A673 (cell line): ENCODE data around the gene AMOTL1. TPM values are rescaled to one million over a fixed set of nuclear protein-coding genes. Genes with fewer than 3 reads are reported as not detected.

ENCODE experiments used
- BruUV-seq: library from RNA; stranded (reverse); fragments of 400-500 nt; replicated peaks from 2 replicates; lab custom pipeline; 2021; lab: Mats Ljungman, UMichigan
- CTCF ChIA-PET: fragments of 300-600 bp; sonication (Branson Sonifier 250); formaldehyde crosslinking; loops from one replicate; lab custom pipeline; 2022; ENCODE audit warnings: antibody characterized with exemption; lab: Charles Lee
- POLR2A ChIA-PET: fragments of 300-600 bp; sonication (Branson Sonifier 250); formaldehyde crosslinking; loops from one replicate; lab custom pipeline; 2022; ENCODE audit warnings: antibody characterized with exemption; ENCODE audit not compliant: low non-redundant PET; lab: Charles Lee
- DNase-seq: peaks from one replicate; pipeline ENCODE4 v3.0.0-alpha.2; 2015; ENCODE audit warnings: low spot score
- H3K27ac ChIP-seq: fragments of 200-600 bp; sonication (generic); 2 replicates; pipeline ENCODE4 v1.5.1; 2016; ENCODE audit warnings: mixed run types, low read depth, mild to moderate bottlenecking, mixed read lengths, antibody characterized with exemption, low read length; ENCODE audit not compliant: poor library complexity, severe bottlenecking
- H3K27me3 ChIP-seq: fragments of 200-600 bp; sonication (generic); replicated peaks from 2 replicates; pipeline ENCODE4 v1.6.1; 2017; ENCODE audit warnings: mixed run types, low read depth, mild to moderate bottlenecking, mixed read lengths, antibody characterized with exemption, low read length; ENCODE audit not compliant: insufficient read depth, poor library complexity
- H3K36me3 ChIP-seq: fragments of 200-600 bp; sonication (generic); 2 replicates; pipeline ENCODE4 v1.6.1; 2016; ENCODE audit warnings: mixed run types, mild to moderate bottlenecking, mixed read lengths, antibody characterized with exemption, low read length; ENCODE audit not compliant: insufficient read depth, poor library complexity, severe bottlenecking
- H3K4me1 ChIP-seq: fragments of 200-600 bp; sonication (generic); 2 replicates; pipeline ENCODE4 v1.6.1; 2017; ENCODE audit warnings: mixed run types, mild to moderate bottlenecking, mixed read lengths, antibody characterized with exemption, low read length; ENCODE audit not compliant: insufficient read depth, poor library complexity, severe bottlenecking
- H3K4me3 ChIP-seq: fragments of 200-600 bp; sonication (generic); 2 replicates; pipeline ENCODE4 v1.5.1; 2016; ENCODE audit warnings: low read depth, mixed run types, mild to moderate bottlenecking, mixed read lengths, low read length; ENCODE audit not compliant: poor library complexity, severe bottlenecking
- H3K9me3 ChIP-seq: fragments of 200-600 bp; sonication (generic); 2 replicates; pipeline ENCODE4 v1.6.1; 2016; ENCODE audit warnings: mixed run types, low read depth, mild to moderate bottlenecking, mixed read lengths, antibody characterized with exemption, low read length; ENCODE audit not compliant: poor library complexity, severe bottlenecking
- EZH2 ChIP-seq: fragments of 200-600 bp; sonication (generic); IDR thresholded peaks from 2 replicates; pipeline ENCODE4 v1.6.1; 2017; ENCODE audit warnings: borderline replicate concordance, low read depth, mild to moderate bottlenecking, mixed read lengths, antibody characterized with exemption, low read length; ENCODE audit not compliant: poor library complexity, severe bottlenecking
- intact Hi-C: fragments of 100-400 bp; cut with micrococcal nuclease; formaldehyde crosslinking; loops from one replicate; pipeline ENCODE4 v1.10.0; 2022; ENCODE audit not compliant: unreplicated experiment
- total RNA-seq: library from RNA; stranded (reverse); gene quantifications from 2 replicates; pipeline ENCODE4 v1.2.3, GENCODE V29; 2021
- TF ChIP-seq, protein P1 (sequence below): fragments of 300-800, 200-600 bp; sonication (generic); conservative IDR thresholded peaks from 2 replicates; pipeline ENCODE4 v1.5.1; 2017; ENCODE audit warnings: low read depth, mild to moderate bottlenecking, antibody characterized with exemption, low read length, moderate library complexity, mixed read lengths

AMOTL1 gene
- total RNA-seq, 1 experiment from 2014 or later, result 68.5 TPM

DNA sequence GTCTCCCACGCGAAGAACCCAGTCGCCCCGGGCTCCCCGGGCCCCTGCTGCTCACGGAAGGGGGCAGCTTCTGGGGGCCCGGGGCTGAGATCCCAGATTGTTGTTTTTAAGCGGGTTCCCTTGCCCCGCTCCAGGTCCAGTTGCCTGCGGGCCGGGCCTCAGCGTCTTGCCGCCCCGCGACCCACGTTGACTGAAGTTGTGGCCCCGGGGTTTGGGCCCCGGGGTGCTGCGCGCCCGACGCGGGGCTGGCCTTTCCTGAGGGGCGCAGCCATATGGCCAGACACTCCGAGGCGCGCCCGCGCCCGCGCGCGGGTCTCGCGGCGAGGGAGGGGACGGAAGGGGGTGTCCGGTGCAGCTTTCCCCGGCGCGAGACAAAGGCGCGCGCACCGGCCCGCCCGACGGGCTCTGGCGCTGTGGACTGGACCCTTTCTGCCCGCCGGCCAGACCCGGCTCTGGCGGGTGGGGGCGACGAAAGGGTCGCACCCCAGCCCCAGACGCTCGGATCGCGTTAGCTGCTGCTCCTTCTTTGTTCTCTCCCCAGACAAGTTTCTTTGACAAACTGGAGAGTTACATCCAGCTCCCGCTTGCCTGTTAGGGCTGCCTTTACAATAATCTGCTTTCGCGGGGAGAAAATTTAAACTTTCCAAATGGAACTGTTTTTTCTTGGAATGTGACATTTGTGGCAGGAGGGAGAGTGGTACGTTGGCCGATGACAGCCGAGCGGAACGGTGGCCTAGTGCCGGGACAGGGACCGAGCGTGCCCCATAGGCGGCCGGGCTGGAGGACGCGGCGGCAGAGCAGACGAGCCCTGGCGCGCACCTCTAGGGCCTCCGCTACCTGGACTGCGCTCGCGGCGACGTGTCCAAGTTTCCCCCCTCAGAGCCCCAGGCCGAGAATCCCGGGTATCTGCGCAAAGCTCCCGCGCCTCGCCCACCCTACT, 716 bp downstream of the AMOTL1 start:
- intact Hi-C loops, result loop anchor here (2.0 kb wide), 1 partner anchor 146 kb away; no protein-coding TSS in a partner anchor

DNA sequence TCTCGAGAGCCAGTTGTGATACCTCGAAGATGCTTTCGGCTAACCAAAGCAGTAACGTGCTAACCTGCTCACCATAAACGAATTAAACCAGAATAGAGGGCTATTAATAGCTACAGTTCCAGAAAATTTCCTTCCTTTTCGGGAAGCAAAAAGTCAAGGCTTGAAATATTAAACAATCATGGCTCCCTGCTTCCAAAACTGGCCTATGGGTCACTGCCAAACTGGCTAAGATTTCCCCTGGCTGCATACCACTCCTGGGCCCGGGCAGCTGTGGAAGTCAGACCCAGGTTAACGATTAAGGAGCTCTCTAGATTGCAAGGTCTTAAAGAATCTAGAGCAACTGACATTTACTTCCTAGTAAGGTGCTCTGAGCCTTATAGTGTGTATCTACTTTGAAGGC, 1.7 kb downstream of the AMOTL1 start:
- Histone ChIP-seq H3K4me1 (peaks cover 19% of the 10 kb centered on the region), H3K27ac (peak overlapping the region; percentile 82), H3K9me3 (no peaks in the 10 kb centered on the region), H3K27me3 (no peaks in the 10 kb centered on the region), H3K36me3 (no peaks in the 10 kb centered on the region), H3K4me3 (peak overlapping the region; percentile 82)
- BruUV-seq, result no TSS peak
- intact Hi-C loops, result loop anchor here (2.0 to 10.0 kb wide), 3 partner anchors 15 to 295 kb away; partner anchors contain the start of gene SRSF8
- ChIA-PET CTCF (no interaction called here), POLR2A (no interaction called here)
- TF ChIP-seq, protein P1, sequence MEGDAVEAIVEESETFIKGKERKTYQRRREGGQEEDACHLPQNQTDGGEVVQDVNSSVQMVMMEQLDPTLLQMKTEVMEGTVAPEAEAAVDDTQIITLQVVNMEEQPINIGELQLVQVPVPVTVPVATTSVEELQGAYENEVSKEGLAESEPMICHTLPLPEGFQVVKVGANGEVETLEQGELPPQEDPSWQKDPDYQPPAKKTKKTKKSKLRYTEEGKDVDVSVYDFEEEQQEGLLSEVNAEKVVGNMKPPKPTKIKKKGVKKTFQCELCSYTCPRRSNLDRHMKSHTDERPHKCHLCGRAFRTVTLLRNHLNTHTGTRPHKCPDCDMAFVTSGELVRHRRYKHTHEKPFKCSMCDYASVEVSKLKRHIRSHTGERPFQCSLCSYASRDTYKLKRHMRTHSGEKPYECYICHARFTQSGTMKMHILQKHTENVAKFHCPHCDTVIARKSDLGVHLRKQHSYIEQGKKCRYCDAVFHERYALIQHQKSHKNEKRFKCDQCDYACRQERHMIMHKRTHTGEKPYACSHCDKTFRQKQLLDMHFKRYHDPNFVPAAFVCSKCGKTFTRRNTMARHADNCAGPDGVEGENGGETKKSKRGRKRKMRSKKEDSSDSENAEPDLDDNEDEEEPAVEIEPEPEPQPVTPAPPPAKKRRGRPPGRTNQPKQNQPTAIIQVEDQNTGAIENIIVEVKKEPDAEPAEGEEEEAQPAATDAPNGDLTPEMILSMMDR, result no peak
- no peak for DNase-seq

More for the DNA sequence above, 716 bp downstream of the AMOTL1 start:
- H3K27me3 ChIP-seq, result no peaks in the 10 kb centered on the region
- TF ChIP-seq EZH2, result no peak
- TF ChIP-seq, protein P1, result no peak
- peaks cover 14% of the 10 kb centered on the region for H3K4me1 ChIP-seq
- H3K27ac ChIP-seq, result peak overlapping the region; percentile 82
- H3K36me3 ChIP-seq, result no peaks in the 10 kb centered on the region
- H3K9me3 ChIP-seq, result no peaks in the 10 kb centered on the region
- ChIA-PET POLR2A (interaction anchor here (0.5 to 0.7 kb wide), 2 partner anchors 105 to 327 kb away, joined by 3 read pairs; no protein-coding TSS in a partner anchor), CTCF (interaction anchor here (0.6 kb wide), 1 partner anchor 146 kb away, joined by 9 read pairs; no protein-coding TSS in a partner anchor)
- BruUV-seq, result no TSS peak
- DNase-seq, result peak; percentile 41
- H3K4me3 ChIP-seq, result peak overlapping the region; percentile 82

DNA sequence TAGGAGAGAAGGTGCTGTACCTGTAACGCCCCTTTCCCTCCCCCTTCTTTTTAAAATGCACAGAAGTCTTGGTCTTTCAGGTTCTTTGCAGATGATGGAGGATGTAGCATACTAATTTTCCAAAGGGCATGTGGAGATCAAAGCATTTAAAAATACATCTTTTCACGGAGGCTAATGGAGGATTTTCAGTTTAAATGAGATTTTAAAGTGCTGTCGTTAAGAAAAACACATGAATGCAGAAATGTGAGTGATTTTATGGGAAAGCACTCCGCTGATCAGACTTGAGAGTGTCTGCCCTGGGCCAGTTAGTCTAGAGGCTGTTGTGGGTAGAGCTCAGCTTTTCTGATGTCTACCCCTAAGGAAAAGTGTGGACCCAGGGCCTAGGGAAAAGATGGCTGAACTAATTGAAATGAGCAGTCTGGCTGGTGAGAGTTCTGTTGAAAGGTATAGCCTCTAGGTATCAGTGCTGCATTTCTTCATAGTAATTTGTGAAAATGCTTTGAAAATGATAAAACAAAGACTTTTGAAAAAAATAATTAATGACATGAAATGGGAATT, 2.5 kb downstream of the AMOTL1 start:
- Histone ChIP-seq H3K27me3 (no peaks in the 10 kb centered on the region), H3K36me3 (no peaks in the 10 kb centered on the region), H3K4me3 (peak overlapping the region; percentile 11), H3K27ac (no peak overlapping the region), H3K9me3 (no peaks in the 10 kb centered on the region), H3K4me1 (peaks cover 19% of the 10 kb centered on the region)
- ChIA-PET CTCF (no interaction called here), POLR2A (no interaction called here)
- intact Hi-C loops, result loop anchor here (2.0 to 10.0 kb wide), 2 partner anchors 14 to 294 kb away; partner anchors contain the start of gene SRSF8
- BruUV-seq, result TSS peak; percentile 28
- no peak for TF ChIP-seq EZH2
- TF ChIP-seq, protein P1, result no peak
- no peak for DNase-seq
